MM.1S (cell line): ENCODE measurements around the gene MAP3K5.

Source experiments
- DNase-seq: peaks from one replicate; pipeline ENCODE4 v3.0.0-alpha.2; 2015
- H2AFZ ChIP-seq: fragments of 300-600 bp; sonication (generic); 2 replicates; pipeline ENCODE4 v1.6.0; 2016; ENCODE audit warnings: antibody characterized with exemption, low read length
- H3F3A ChIP-seq: fragments of 300-600 bp; sonication (generic); 2 replicates; pipeline ENCODE4 v1.6.1; 2016; ENCODE audit warnings: mild to moderate bottlenecking, antibody characterized with exemption, low read length, moderate library complexity, mixed read lengths; ENCODE audit not compliant: insufficient read depth
- H3K27ac ChIP-seq: fragments of 300-600 bp; sonication (generic); 2 replicates; pipeline ENCODE4 v1.5.1; 2016; ENCODE audit warnings: mild to moderate bottlenecking, low read length
- H3K27me3 ChIP-seq: fragments of 300-600 bp; sonication (generic); replicated peaks from 2 replicates; pipeline ENCODE4 v1.6.0; 2016; ENCODE audit warnings: low read length; ENCODE audit not compliant: insufficient read depth
- H3K36me3 ChIP-seq: fragments of 300-600 bp; sonication (generic); replicated peaks from 2 replicates; pipeline ENCODE4 v1.6.1; 2016; ENCODE audit warnings: mild to moderate bottlenecking, low read length, mixed read lengths; ENCODE audit not compliant: insufficient read depth
- H3K4me1 ChIP-seq: fragments of 300-600 bp; sonication (generic); 2 replicates; pipeline ENCODE4 v1.6.1; 2016; ENCODE audit warnings: low read length, mixed read lengths
- H3K4me2 ChIP-seq: fragments of 300-600 bp; sonication (generic); 2 replicates; pipeline ENCODE4 v1.6.0; 2016; ENCODE audit warnings: low read depth, low read length
- H3K4me3 ChIP-seq: fragments of 300-600 bp; sonication (generic); 2 replicates; pipeline ENCODE4 v1.5.1; 2016; ENCODE audit warnings: low read length, mixed read lengths
- H3K79me2 ChIP-seq: fragments of 300-600 bp; sonication (generic); 2 replicates; pipeline ENCODE4 v1.6.1; 2016; ENCODE audit warnings: mixed run types, low read length, mixed read lengths
- H3K9ac ChIP-seq: fragments of 300-600 bp; sonication (generic); 2 replicates; pipeline ENCODE4 v1.6.1; 2016; ENCODE audit warnings: low read length, mixed read lengths
- H3K9me2 ChIP-seq: fragments of 300-600 bp; sonication (generic); replicated peaks from 2 replicates; pipeline ENCODE4 v1.6.1; 2016; ENCODE audit warnings: mild to moderate bottlenecking, low read length, mixed read lengths; ENCODE audit not compliant: insufficient read depth
- H3K9me3 ChIP-seq: fragments of 300-600 bp; sonication (generic); replicated peaks from 2 replicates; pipeline ENCODE4 v1.6.1; 2016; ENCODE audit warnings: mild to moderate bottlenecking, low read length, mixed read lengths; ENCODE audit not compliant: insufficient read depth
- H4K20me1 ChIP-seq: fragments of 300-600 bp; sonication (generic); 2 replicates; pipeline ENCODE4 v1.6.1; 2016; ENCODE audit warnings: mild to moderate bottlenecking, low read length, moderate library complexity, mixed read lengths; ENCODE audit not compliant: insufficient read depth
- EZH2 ChIP-seq: fragments of 300-600 bp; sonication (generic); optimal IDR thresholded peaks from 2 replicates; pipeline ENCODE3; 2017; ENCODE audit warnings: low read depth, mild to moderate bottlenecking, antibody characterized with exemption, low read length, mixed read lengths
- EZH2phosphoT487 ChIP-seq: fragments of 300-600 bp; sonication (generic); IDR thresholded peaks from 2 replicates; pipeline ENCODE4 v1.6.1; 2018; ENCODE audit warnings: antibody characterized with exemption, low read length
- TF ChIP-seq, protein P1 (sequence below): fragments of 300-600 bp; sonication (generic); IDR thresholded peaks from 2 replicates; pipeline ENCODE4 v1.5.1; 2016; ENCODE audit warnings: antibody characterized with exemption, low read length, mixed read lengths

The MAP3K5 gene

DNA sequence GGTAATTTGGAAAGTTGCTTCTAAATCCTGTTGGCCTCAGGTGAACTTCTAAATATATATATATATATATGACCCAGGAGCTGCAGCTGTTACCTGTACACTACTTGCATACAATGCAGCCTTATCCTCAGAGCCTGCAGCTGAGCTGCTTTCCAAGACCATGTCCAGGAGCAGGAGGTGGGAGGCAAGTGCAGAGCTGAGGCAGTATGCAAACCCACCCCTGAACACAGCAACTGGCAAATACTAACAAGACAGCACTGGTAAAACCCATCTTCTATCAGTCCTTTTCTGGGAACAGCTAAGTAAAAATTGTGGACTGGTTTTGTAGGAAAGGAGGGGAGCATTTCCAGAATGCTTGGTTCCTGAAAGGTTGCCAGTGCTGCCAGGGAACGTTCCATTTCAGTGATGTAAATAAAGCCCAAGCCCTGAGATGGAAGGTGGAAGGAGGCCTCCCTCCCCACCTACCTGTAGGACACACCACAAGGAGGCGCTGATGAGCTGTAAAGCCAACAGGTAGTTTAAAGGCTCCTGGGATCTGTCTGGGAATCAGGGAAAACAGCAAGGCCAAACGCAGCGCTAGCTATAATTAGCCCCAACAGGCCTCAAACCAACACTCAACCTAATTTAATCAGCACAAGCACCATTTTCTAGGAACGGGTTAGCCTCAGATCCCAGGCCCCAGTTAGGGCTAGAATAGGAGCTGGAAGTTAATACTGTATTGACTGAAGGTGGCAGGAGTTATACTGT lies 148.3 kb downstream of the MAP3K5 start:
- Histone ChIP-seq H3K27me3 (no peaks in the 10 kb centered on the region), H2AFZ (no peak overlapping the region), H3K4me2 (peak overlapping the region; percentile 38; the same call in 1 of the 2 replicates), H3K36me3 (no peaks in the 10 kb centered on the region), H3K27ac (no peak overlapping the region), H3F3A (no peaks in the 10 kb centered on the region), H3K9me2 (no peaks in the 10 kb centered on the region), H3K9me3 (no peaks in the 10 kb centered on the region), H3K4me1 (peaks cover 9% of the 10 kb centered on the region; the same call in 1 of the 2 replicates), H3K79me2 (no peaks in the 10 kb centered on the region), H3K9ac (no peak overlapping the region), H4K20me1 (no peaks in the 10 kb centered on the region), H3K4me3 (no peak overlapping the region)
- TF ChIP-seq, protein P1, sequence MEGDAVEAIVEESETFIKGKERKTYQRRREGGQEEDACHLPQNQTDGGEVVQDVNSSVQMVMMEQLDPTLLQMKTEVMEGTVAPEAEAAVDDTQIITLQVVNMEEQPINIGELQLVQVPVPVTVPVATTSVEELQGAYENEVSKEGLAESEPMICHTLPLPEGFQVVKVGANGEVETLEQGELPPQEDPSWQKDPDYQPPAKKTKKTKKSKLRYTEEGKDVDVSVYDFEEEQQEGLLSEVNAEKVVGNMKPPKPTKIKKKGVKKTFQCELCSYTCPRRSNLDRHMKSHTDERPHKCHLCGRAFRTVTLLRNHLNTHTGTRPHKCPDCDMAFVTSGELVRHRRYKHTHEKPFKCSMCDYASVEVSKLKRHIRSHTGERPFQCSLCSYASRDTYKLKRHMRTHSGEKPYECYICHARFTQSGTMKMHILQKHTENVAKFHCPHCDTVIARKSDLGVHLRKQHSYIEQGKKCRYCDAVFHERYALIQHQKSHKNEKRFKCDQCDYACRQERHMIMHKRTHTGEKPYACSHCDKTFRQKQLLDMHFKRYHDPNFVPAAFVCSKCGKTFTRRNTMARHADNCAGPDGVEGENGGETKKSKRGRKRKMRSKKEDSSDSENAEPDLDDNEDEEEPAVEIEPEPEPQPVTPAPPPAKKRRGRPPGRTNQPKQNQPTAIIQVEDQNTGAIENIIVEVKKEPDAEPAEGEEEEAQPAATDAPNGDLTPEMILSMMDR, result peak; percentile 89
- no peak for TF ChIP-seq EZH2phosphoT487
- DNase-seq, result peak; percentile 66

DNA sequence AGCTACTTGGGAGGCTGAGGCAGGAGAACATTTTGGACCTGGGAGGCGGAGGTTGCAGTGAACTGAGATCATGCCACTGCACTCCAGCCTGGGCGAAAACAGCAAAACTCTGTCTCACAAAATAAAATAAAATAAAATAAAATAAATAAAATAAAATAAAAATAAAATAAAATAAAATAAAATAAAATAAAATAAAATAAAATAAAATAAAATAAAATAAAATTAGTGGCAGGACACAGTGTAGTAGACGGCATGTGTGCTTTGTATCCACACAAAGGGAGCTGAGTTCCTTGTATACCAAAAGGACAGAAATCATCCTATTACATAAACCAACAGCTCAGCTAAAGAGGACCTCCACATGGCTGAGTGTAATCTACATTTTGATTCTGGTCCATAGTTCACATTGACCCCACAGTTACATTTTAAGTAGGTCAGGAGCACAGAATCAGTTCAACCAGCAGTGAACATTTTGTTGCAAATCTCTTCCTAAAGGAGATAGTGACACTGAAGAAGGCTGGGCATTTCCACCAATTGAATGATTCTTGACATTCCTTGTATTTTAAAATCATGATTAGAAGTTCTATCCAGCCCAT lies 150.3 kb downstream of the MAP3K5 start:
- no peaks in the 10 kb centered on the region for H4K20me1 ChIP-seq
- H2AFZ ChIP-seq, result no peak overlapping the region
- H3K79me2 ChIP-seq, result no peaks in the 10 kb centered on the region
- H3K4me3 ChIP-seq, result no peak overlapping the region
- H3F3A ChIP-seq, result no peaks in the 10 kb centered on the region
- no peak for DNase-seq
- no peaks in the 10 kb centered on the region for H3K36me3 ChIP-seq
- H3K27me3 ChIP-seq, result no peaks in the 10 kb centered on the region
- TF ChIP-seq EZH2phosphoT487 (no peak), EZH2 (no peak)
- TF ChIP-seq, protein P1, result no peak
- no peaks in the 10 kb centered on the region for H3K9me2 ChIP-seq
- no peak overlapping the region for H3K4me2 ChIP-seq
- peaks cover 9% of the 10 kb centered on the region; the same call in 1 of the 2 replicates for H3K4me1 ChIP-seq
- no peak overlapping the region for H3K9ac ChIP-seq
- H3K9me3 ChIP-seq, result no peaks in the 10 kb centered on the region
- no peak overlapping the region for H3K27ac ChIP-seq

DNA sequence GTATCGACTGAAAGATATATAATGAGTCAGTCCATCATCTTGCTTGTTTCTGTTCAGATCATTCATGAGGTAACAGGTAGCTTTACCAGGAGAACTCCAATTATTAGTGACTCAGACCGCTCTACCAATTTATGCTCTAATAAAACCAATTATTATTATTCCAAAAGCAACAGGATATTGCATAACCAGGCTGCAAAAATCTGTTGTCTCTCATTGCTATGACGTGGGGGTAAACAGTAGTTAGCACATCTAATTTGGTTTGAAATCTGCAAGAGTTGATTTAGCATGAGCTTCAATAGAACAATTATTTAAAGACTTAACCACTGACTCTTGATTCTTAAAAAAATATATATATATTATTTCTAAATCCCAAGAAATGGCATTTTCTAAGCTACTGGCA lies 151.1 kb downstream of the MAP3K5 start:
- H2AFZ ChIP-seq, result no peak overlapping the region
- no peak overlapping the region for H3K4me2 ChIP-seq
- no peak for DNase-seq
- H3K79me2 ChIP-seq, result no peaks in the 10 kb centered on the region
- TF ChIP-seq, protein P1, result no peak
- no peak for TF ChIP-seq EZH2
- TF ChIP-seq EZH2phosphoT487, result no peak
- H3K4me1 ChIP-seq, result peaks cover 9% of the 10 kb centered on the region; the same call in 1 of the 2 replicates
- H3K9me3 ChIP-seq, result no peaks in the 10 kb centered on the region
- no peaks in the 10 kb centered on the region for H3K9me2 ChIP-seq
- no peak overlapping the region for H3K27ac ChIP-seq
- no peaks in the 10 kb centered on the region for H3K36me3 ChIP-seq
- H4K20me1 ChIP-seq, result no peaks in the 10 kb centered on the region
- no peak overlapping the region for H3K9ac ChIP-seq
- no peaks in the 10 kb centered on the region for H3K27me3 ChIP-seq
- H3K4me3 ChIP-seq, result no peak overlapping the region
- no peaks in the 10 kb centered on the region for H3F3A ChIP-seq
